Measurements from ENCODE around the gene PCOLCE2.

PCOLCE2 gene

DNA sequence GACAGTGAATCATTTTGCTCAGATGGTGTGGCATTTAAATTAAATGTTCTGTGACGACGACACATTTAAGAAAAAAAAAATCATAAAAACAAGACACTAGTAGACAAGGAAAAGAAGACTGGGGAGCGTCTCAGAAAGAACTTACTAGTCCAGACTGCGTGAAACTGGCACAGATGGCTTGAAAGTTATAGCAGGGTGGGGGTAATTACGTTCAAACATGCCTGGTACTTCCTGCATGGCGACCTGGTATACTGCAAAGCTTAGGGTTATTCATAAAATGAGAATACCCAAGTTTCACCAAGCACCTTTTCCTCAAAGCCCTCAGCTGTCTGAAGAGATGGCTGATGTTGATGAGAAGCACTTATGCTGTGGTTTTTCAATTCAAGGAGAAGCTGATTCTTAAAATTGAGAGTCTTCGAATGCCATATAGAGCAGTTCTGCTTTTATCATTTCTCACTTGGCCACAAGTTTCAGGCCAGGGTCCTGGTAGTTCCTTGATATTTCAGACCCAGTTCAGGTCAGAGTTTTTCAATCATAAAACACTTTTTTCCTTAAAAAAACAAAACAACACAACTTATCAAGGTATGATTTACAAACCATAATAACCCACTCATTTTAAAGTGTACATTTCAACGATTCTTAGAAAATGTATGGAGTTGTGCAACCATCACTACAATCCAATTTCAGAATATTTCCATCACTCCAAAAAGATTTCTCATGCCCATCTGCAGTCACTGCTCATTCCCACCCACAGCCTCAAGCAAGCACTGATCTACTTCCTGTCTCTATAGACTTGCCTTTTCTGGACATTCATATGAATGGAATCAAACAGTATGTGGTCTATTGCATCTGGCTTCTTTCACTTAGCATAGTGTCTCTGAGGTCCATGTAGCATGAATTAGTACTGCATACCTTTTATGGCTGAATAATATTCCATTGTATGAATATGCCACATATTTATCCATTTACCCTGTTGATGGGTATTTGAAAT lies 24.7 kb downstream of the PCOLCE2 start:
- no peak for DNase-seq (ENCODE audit: low read depth in 2 of 2)

DNA sequence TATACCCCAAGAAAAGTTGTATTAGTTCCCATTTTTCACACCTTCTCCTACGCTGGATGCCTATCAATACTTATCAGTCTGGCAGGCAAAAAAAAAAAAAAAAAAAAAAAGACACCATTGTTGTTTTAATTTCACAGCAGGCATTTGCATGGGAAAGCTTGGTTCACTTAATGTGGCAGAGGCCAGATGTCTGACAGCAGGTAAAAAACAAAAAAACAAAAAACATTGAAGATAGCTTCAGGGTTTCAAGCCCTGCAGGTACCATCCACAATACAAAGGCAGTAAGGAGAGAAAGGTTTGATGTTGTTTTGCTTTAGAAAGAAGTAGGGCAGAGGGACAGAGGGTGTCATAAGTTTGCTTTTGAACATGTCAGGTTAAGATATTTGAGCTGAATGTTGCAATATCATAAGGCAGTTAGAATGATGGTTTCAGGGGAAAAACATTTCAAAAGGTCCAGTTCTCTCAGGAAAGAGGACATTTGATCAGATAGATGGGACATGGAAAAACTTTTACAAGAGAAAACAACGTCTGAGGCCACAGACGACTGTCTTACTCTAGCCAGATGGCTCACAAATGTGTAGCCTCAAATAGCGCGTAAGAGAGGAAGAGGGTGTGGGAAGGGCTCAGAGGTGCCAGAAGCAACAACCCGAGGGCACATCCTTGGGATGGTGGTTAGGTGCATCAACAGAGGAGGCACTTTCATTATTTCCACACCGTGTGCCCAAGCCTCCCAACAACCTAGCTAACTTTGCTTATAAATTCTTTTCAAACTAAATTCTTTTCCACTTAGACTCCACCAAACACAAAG lies 25.7 kb downstream of the PCOLCE2 start:
- DNase-seq (ENCODE audit: low read depth in 2 of 2): no peak

DNA sequence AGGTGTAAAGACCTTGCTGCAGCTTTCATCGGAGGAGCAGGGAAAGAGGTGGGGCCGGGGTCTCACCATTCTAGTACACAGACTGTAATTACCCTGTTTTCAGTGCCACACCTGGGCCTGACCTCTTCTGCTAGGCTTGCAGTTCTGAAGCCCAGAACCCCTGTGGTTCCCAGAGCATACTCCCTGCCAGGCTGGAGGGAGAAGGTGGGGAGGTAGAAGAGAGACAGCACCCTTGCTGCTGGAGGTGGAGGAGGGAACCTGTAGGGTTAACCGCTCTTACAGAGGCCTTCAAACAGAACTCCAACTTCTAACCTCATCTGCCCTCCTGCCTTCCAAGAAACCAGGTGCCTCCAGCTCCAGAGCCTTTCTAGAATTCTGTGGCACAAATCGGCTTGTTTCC lies 27.0 kb downstream of the PCOLCE2 start:
- DNase-seq (ENCODE audit: low read depth in 2 of 2): no peak

DNA sequence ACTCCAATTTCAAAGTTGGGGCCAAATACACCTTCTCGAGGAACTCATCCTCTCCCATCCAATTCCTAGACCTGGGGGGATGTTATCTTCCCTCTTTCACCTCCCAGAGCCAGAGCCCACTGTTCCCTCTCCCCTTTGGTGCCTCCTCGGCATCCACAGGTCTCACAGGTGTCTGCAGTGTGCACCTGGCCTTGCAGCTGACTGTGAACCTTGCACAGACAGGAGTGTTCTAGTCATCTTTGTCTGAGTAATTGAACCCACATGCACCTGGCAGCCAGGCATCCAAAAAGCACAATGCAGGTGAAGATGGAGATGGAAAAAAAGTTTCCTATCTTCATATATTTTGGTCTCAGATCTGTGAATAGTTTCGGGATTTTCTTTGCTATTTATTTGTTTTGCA lies 30.8 kb downstream of the PCOLCE2 start:
- DNase-seq (ENCODE audit: low read depth in 2 of 2): no peak

DNA sequence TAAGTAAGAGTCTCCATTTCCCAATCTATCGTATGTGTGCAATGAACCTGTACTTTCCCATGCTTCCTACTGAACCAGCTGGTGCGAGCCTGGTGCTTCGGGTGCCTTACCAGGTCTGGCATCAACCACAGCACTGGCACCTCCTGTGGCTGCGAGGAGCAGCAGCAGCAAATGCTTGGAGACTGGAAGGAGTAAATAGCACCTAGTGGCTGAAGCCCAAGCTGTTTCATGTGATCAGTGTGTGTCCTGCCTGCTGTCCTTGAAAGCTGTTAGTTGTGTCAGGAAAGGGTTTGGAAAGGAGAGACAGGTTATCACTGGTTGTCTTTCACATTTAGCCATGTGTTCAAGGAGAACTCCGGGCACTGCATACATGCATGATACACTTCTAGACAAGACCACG lies 31.8 kb downstream of the PCOLCE2 start:
- DNase-seq (ENCODE audit: low read depth in 2 of 2): no peak

DNA sequence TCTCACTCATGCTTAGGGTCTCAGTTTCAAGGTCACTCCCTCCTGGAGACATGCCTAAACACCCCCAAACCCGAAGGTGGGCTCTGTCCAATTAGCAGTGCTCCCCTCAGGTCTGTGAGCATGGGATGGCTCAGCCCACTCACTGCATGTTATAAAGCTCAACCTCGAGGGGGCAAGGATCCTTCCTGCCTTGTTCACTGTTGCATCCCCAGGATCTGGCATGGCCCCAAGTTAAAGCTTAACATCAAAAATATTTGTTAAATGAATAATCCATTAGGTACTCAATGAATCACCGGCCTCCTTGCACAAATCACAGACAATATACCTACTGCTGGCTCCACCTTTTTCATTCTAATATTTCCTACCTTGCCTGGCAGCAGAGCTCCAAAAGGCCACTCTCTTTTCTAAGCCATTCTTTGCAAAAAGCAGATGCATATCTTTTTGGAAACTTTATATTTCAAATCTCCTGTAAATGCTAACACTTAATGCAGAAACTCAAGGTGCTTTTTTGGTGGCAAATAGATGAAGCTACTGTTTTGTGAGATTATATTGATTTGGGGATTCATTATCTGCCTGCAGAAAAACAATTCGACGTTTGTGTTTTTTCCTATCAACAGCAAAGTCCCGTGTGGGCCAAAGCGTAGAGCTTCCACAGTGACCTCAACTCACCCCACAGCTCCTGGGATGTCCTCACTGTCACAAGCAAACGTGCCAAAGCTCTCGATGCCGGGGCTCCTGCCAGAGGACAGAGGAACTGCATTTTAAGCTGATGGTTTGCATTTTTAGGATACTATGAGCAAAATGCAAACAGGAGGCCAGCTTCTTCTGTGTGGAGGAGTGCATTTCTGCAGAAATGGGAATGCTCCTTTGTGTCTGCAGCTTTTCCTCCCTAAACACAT lies 35.4 kb downstream of the PCOLCE2 start:
- DNase-seq (ENCODE audit: low read depth in 2 of 2): no peak

DNA sequence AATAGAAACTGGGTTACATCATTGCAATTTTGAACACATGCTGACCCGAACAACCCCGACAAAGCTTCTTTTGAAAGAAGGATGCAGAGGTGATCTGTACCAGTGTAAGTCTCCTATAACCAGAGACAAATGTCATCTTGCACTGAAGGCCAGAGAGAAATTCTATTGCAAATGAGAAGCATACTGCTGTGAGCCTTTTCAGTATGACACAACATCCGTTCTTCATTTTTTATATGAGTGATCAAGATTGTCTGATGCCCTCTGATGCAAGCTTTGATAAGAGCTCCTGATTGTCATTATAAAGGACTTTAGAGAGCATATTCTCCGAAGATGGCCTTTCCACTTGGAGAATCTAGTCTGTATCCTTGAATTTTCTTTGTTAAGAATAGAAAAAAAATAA lies 36.9 kb downstream of the PCOLCE2 start:
- no peak for DNase-seq (ENCODE audit: low read depth in 2 of 2)

DNA sequence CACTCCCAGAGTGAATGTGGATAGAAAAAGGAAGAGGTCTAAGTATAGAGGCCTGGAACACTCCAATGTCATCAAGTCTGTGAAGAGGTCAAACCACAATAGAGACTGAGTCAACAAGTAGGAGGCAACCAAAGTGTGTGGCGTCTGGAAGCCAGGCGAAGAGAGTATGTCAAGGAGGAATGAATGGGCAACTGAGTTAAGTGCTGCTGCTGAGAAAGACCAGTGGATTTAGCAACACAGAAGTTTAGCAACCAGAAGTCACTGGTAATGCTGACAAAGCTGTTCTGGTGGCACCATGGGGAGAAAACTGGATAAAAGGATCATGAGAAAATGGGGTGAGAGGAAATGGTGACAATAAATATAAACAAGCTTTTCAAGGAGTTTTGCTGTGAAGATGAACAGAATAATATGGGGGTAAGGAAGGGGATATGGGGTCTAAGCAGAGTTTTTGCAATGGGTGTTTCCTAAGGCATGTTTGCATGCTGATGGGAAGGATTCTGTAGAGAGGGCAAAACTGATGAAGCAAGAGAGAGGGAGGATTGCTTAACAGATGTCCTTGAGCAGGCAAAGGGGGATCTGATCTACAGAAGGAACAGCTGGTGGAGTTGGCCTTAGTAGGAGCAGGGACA lies 38.4 kb downstream of the PCOLCE2 start:
- DNase-seq (ENCODE audit: low read depth in 2 of 2): no peak

DNA sequence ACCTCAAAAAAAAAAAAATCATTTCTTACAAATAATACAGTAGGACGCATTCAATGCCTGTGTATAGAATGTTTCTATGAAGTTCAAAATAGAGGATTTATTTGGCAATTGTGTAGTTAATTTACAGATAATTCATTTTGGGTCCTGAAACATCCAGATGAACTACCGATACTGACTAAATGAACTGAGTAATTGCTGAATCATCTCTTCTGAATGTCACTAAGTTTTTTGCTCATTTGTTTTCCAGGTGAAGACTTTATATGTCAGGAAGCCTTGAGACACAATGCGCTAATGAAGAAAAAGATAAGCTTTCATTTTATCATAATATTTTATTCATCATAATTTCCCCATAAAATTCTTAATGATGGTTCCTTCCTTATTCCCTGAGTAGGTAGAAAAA lies 39.7 kb downstream of the PCOLCE2 start:
- DNase-seq (ENCODE audit: low read depth in 2 of 2): no peak

DNA sequence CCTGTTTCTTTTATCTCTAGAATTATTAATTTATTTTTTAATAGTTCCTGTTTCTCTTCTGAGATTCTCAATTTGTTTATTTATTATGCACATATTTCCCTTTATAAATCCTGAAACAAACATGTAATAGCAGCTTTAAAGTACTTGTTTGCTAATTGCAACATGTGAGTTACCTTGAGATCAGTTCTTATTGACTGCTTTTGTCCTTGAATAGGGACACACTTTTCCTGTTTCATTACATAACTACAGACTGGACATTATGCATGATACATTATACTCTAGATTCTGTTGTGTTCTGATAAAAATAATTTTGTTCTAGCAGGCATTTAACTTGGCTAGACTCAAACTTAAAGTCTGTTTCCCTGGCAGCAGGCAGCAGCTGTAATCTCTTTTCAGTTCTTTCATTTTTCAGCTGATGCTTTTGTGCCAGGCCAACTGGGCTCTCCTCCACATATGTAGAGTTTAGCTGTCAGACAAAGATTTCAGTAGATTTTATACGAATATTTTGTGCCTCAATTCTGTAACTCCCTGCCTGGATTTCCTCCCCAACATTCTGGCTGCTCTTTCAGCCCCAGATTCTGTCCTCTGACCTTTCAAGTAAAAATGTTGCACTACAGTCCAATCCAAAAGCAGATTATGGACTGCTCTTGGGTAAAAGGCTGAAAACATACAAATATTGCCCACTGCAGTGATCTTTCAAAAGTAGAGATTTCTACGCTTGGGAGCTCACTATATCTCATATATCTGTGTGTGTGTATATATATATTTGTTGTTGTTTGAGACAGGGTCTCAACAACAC lies 41.9 kb downstream of the PCOLCE2 start:
- no peak for DNase-seq (ENCODE audit: low read depth in 2 of 2)

DNA sequence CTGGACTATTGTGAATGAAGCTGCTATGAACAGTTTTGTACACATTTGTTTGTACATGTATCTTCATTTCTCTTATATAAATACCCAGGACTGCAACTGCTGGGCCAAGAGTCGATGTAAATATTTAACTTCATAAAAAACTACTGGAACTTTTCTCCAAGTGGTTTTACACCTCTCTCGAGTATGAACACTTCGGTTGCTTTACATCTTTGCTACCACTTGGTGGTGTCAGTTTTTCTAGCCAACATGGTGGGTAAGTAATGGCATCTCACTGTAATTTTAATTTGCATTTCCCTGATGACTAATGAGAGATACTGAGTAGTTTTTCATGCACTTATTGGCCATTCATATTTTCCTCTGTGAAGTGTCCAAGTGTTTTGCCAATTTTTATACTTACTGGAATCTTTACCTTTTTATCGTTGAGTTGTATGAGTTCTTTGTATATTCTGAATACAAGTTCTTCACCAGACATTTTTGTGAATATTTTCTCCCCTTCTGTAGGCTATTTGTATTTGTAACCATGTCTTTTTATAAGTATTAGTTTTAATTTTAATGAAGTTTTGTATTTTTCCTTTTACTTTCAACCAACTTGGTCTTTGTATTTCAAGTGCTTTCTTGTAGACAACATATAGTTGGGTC lies 44.4 kb downstream of the PCOLCE2 start:
- no peak for DNase-seq (ENCODE audit: low read depth in 2 of 2)

DNA sequence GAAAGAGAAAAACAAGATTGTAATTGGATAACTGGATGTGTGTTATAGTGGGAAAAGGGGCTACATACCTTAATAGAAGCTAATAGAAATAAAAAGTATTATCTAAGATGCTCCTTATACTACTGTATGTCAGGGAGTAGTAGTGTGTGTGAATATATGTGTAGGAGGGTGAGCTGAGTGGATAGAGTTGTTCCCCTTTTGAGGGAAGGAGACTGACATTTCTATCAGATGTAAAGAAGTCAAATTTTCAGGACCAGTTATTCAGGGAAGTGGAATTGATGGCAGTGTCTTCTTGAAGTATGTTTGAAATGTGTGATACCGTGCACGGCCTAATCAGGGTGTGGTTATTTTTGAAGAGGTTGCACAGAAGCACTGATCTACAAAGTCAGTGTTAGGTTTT lies 49.1 kb downstream of the PCOLCE2 start:
- no peak for DNase-seq (ENCODE audit: low read depth in 2 of 2)

DNA sequence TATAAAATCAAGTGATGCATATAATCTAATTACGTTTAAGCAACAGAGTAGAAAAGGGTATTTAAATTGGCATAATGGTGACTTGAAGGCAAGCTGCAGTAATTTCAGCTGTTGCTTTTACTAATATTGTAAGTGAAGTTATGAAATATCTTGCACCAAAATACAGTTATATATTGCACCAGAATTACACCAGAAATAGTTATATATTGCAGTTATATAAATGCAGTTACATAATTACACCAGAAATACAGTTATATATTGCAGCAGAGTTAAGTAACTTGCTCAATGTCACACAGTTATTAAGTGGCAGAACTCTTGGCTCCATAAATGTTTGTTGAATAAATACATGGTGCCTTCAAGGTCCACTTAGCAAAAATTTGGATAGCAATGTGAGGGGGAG lies 51.4 kb downstream of the PCOLCE2 start:
- no peak for DNase-seq (ENCODE audit: low read depth in 2 of 2)

DNA sequence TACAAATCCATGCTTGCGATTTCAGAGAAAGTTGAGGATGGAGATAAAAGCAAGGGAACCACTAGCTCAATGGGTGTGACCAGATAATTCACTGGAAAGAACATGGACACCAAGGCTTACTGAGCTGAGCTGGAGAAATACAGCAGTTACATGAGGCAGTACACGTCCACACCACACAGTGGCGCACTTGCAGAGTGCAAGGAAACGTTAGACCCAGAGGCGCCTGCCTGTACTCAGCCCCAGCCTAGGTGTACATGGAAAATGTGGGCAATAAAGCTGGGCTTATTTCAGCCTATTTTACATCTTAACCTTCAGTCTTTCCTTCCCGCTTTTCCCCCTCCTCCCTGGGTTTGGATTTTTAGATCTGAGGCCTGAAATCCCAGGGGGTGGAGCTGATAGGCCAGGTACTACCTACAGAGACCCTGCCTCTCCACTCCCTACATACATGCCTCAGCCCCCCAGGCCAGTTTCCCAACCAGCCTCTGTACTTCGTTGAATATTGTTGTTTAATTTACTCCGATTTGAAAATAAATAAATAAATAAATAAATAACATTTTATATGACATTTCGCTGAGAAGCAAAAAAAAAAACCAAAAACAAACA lies 60.1 kb downstream of the PCOLCE2 start:
- peak; percentile 47 to 61 for DNase-seq (ENCODE audit: low read depth in 2 of 2)

DNA sequence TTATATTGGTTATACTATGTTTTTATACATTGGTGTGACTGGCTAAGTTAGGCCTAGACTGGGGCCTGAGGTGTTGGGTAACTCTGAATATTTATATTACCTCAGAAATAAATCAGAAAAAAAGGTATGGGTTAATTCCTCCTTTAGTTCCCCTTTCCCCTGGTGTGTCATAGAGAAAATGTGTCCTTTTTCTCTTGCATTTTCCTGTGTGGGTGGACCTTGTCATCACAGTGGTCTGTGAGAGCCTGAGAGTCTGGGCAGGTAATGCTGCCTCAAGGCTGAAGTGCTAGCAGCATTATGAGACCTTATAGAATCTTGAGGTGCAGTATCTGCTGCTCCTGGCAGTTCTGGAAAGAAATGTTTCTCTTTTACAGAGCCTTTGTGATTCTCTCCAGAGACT lies 69.7 kb downstream of the PCOLCE2 start:
- no peak for DNase-seq (ENCODE audit: low read depth in 2 of 2)

DNA sequence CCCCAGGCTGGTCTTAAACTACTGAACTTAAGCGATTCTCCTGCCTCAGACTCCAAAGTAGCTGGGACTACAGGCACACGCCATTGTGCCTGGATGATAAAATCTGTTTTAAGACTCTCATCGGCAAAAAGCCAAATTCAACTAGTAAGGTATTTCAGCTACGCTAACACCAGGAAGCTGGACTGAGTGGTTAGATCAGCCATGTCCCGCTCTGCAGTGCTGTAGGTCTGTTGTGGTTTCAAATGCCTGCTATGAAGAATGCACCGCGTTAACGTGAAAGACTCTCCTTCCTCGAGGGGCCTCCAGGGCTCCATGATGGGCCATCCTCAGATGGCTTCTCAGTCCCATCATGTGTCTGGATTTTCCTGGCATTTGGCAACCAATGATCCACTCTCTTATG lies 70.2 kb downstream of the PCOLCE2 start:
- DNase-seq (ENCODE audit: low read depth in 2 of 2): no peak

DNA sequence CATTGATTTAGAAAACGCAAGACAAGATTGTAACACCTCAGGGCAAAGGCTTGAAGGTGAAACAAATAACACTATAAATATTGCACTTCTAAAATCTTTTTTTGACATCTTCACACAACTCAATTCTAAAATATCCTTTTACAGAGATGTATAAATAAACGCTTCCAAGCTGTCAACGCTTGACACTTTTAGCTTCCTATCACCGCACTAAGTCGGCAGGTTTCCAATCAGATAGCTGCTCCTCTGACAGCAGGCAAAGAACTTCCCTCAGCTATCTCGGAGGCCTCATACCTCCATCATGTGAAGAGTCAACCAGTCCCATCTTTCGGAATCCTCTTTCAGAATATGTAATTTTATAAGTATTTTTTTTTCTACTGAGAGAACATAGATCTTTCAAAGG lies 71.0 kb downstream of the PCOLCE2 start:
- no peak for DNase-seq (ENCODE audit: low read depth in 2 of 2)

DNA sequence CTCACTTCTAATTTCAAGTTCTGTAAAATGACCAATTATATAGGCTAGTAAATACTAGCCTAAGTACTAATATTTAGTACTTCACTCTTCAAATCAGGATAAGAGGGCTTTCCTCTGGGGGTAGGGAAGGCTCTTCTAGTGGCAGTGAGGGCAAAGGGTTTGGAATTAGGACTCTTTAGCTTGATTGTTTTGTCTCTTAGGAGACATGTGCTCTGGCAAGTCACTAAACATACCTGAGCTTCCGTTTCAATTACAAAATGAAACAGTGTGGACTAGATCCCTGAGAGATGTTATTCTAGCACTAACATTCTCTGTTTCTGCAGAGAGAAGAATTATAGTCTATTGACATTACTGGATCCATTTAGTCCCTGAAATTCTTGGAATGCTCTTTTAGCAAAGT lies 71.5 kb downstream of the PCOLCE2 start:
- DNase-seq (ENCODE audit: low read depth in 2 of 2): no peak

DNA sequence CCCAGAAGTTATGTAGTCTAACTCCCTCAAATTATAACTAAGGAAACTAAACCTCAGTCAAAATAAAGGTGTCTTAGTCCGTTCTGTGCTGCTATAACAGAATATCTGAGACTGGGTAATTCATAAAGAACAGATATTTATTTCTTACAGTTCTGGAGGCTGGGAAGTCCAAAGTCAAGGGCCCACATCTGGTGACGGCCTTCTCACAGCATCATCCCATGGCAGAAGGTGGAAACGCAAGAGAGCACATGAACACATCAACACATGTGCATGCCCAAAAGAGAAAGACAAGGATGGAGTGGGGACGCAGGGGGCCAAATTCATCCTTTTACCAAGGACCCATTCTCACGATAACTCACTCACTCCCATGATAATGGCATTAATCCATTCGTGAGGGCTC lies 73.1 kb downstream of the PCOLCE2 start:
- DNase-seq (ENCODE audit: low read depth in 2 of 2): no peak

DNA sequence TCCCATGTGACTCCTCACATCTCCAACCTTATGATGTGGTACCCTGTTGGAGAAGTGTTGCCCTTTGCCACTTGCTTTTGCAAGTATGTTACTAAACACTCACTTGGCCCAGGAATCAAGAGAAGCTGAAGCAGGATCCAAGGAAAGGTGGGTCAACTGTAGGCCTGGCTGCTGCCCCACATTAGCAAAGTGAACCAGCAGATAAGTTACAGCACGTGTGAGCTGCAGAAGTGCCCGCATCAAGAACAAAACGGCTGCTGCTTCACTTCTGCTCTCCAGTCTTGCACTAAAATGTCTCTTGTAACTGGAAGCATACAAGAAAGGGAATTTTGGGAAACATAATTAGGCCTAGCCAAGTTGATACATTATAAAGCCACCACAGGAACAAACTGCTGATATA lies 79.6 kb downstream of the PCOLCE2 start:
- no peak for DNase-seq (ENCODE audit: low read depth in 2 of 2)

All from stimulated activated CD8-positive, alpha-beta memory T cell treated with anti-CD3 and anti-CD28 coated beads, Interleukin-2, amount 100 ng/mL, for 48 hours (primary cell).